Endothelial cell (in vitro differentiated cells): ENCODE data around the gene USP10. TPM values are rescaled to one million over a fixed set of nuclear protein-coding genes. Genes with fewer than 3 reads are reported as not detected.

Source experiments
- DNase-seq: peaks from one replicate; pipeline ENCODE4 v3.0.0; 2021; ENCODE audit warnings: low spot score
- H3K27ac Mint-ChIP-seq: one replicate; pipeline ENCODE4 v1.8.0; 2021; ENCODE audit warnings: mixed read lengths, inconsistent platforms; ENCODE audit not compliant: unreplicated experiment
- H3K27me3 Mint-ChIP-seq: one replicate; pipeline ENCODE4 v1.8.0; 2021; ENCODE audit warnings: mild to moderate bottlenecking, moderate library complexity, mixed read lengths, inconsistent platforms; ENCODE audit not compliant: unreplicated experiment
- H3K36me3 Mint-ChIP-seq: one replicate; pipeline ENCODE4 v1.8.0; 2021; ENCODE audit warnings: mild to moderate bottlenecking, low read depth, mixed read lengths, inconsistent platforms; ENCODE audit not compliant: unreplicated experiment
- H3K4me1 Mint-ChIP-seq: one replicate; pipeline ENCODE4 v1.8.0; 2021; ENCODE audit warnings: mild to moderate bottlenecking, mixed read lengths, inconsistent platforms; ENCODE audit not compliant: unreplicated experiment
- H3K4me3 Mint-ChIP-seq: one replicate; pipeline ENCODE4 v1.8.0; 2021; ENCODE audit warnings: mild to moderate bottlenecking, mixed read lengths, inconsistent platforms; ENCODE audit not compliant: unreplicated experiment
- H3K9me3 Mint-ChIP-seq: one replicate; pipeline ENCODE4 v1.8.0; 2021; ENCODE audit warnings: mixed read lengths, inconsistent platforms; ENCODE audit not compliant: unreplicated experiment
- CTCF ChIP-seq: fragments of 200-600 bp; sonication (generic); IDR thresholded peaks from one replicate; pipeline ENCODE4 v1.5.0; 2021; ENCODE audit warnings: antibody characterized with exemption; ENCODE audit not compliant: unreplicated experiment
- total RNA-seq: library from RNA; stranded (reverse); fragmentation: NEBNext Ultra II Directional; extraction: Animal tissue kit (Norgen Biotek cat#: 25700); gene quantifications from one replicate; pipeline ENCODE4 v1.2.1, GENCODE V29; 2021; ENCODE audit not compliant: unreplicated experiment

The USP10 gene
- total RNA-seq, 1 donor from 2014 or later, result 81.2 TPM

GRCh38 chr16:84709609-84710008, 9.8 kb downstream of the USP10 start:
- peaks cover 6% of the 10 kb centered on the region for H3K27me3 Mint-ChIP-seq
- no peak for TF ChIP-seq CTCF

DNA sequence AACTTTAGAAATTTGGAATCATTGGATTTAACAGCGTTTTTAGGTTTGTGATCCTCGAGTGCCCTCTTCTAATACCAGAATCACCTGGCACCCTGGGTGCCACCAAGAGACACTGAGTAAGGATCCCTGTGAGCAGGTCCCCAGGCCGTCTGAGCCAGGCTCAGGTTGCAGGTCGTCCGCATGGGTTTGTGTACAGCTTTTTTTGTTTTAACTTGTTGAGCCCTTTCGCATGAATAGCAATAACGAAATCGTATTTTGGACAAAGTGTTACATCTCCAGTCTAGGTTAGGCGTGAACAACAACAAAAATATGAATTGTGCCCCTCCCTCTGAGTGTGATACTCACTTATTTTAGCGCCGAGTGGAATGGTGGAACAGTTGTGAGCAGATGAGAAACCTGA, 10.9 kb downstream of the USP10 start:
- Mint-ChIP-seq H3K36me3 (no peaks in the 10 kb centered on the region), H3K9me3 (no peaks in the 10 kb centered on the region), H3K4me1 (peaks cover 11% of the 10 kb centered on the region), H3K27me3 (peaks cover 6% of the 10 kb centered on the region), H3K4me3 (no peak overlapping the region), H3K27ac (no peak overlapping the region)
- TF ChIP-seq CTCF, result no peak
- DNase-seq, result no peak

More at GRCh38 chr16:84709609-84710008, 9.8 kb downstream of the USP10 start:
- Mint-ChIP-seq H3K4me3 (no peak overlapping the region), H3K27ac (peak overlapping the region; percentile 44), H3K9me3 (no peaks in the 10 kb centered on the region), H3K36me3 (no peaks in the 10 kb centered on the region), H3K4me1 (peaks cover 11% of the 10 kb centered on the region)
- DNase-seq, result no peak

DNA sequence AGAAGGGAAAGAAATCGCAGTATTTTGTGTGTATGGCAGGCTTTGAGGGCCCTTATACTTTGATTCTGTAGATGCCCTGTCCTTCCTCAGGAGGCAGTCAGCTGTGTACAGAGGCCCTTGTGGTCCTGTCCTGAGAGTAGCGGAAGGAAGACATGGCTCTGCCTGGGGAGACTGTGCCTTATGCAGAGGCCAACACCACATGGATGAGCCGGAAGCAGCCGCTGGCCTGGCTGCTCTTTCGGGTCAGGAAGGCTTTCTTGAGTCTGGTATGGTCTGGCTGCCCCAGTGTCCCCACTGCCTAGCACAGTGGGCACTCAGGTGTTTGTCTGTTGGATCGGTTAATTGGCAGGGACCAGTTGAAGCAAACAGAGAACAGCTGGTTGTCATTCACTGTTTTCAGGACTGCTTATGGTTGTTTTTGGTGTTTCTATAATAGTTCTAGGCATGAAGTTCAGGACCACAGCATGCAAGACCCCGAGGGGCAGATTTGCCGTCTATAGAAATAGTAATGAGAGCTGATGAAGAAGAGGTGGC, 12.4 kb downstream of the USP10 start:
- Mint-ChIP-seq H3K4me3 (no peak overlapping the region), H3K27ac (no peak overlapping the region), H3K4me1 (peaks cover 11% of the 10 kb centered on the region), H3K9me3 (no peaks in the 10 kb centered on the region), H3K27me3 (peaks cover 6% of the 10 kb centered on the region), H3K36me3 (no peaks in the 10 kb centered on the region)
- DNase-seq, result no peak
- no peak for TF ChIP-seq CTCF

DNA sequence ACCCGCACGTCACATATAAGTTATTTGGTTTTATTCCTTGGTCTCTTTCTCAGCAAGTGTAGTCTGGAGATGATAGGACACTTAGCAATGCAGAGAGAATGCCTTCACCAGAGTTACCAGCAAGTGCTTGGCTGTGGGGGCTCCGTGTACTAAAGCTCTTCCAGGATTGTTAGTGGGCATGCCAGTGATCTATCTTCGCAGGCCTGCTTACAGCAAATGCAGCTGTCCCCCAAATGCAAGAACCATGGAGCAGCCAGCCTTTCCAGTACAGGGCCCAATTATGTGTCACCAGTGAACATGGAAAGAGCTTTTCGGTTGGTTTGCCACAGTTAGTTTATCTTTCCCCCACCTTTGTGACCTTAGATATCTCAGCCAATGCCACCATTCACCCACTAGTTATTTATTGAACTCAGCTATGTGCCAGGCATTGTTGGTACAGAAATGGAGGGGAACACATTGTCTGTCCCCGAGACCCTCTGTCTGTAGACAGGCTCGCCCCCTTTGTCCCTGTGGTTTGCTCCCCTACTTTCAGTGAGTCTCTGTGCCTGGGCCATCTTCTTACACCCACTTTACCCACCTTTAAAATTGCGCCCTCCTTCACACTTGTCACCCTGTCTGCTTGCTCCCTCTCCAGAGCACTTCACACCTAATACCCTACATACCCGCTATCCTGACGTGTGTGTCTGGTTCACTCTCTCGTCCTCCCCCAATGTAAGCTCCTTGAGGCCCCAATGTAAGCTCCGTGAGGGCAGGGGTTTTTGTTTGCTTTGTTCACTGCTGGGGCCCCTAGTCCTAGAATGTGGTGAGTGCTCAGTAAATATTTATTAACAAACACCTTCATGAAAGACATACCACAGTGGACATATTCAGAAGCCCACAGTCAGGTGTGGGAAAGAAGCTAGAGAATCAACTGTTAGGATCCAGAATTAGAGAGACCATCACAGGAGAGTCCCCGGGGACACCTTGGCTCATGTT, 13.3 kb downstream of the USP10 start:
- Mint-ChIP-seq H3K4me1 (peaks cover 11% of the 10 kb centered on the region), H3K4me3 (peak overlapping the region; percentile 29)
- TF ChIP-seq CTCF, result no peak

GRCh38 chr16:84714028-84714427, 14.2 kb downstream of the USP10 start:
- H3K9me3 Mint-ChIP-seq, result no peaks in the 10 kb centered on the region
- no peak for DNase-seq
- H3K27ac Mint-ChIP-seq, result no peak overlapping the region
- H3K27me3 Mint-ChIP-seq, result peaks cover 6% of the 10 kb centered on the region
- no peak overlapping the region for H3K4me3 Mint-ChIP-seq
- peaks cover 8% of the 10 kb centered on the region for H3K4me1 Mint-ChIP-seq
- H3K36me3 Mint-ChIP-seq, result no peaks in the 10 kb centered on the region
- TF ChIP-seq CTCF, result no peak

More for the DNA sequence above, 13.3 kb downstream of the USP10 start:
- H3K36me3 Mint-ChIP-seq, result no peaks in the 10 kb centered on the region
- no peak for DNase-seq
- H3K9me3 Mint-ChIP-seq, result no peaks in the 10 kb centered on the region
- H3K27me3 Mint-ChIP-seq, result peaks cover 6% of the 10 kb centered on the region
- no peak overlapping the region for H3K27ac Mint-ChIP-seq
